Esophagus squamous epithelium (tissue), 4 donors: ENCODE results near the gene MLLT10.

ENCODE experiments used
- CTCF ChIP-seq, 6 experiments: fragments of 450-650 bp in 4 of 6; fragments of 200-600 bp in 2 of 6; sonication (generic) in 2 of 6; IDR thresholded peaks; one replicate each; pipeline ENCODE4 v1.5.1; 2016 to 2019; ENCODE audit warnings: antibody characterized with exemption in 6 of 6, mild to moderate bottlenecking in 4 of 6, moderate library complexity in 4 of 6
- POLR2A ChIP-seq, 4 donors: fragments of 450-650 bp; IDR thresholded peaks; one replicate each; pipeline ENCODE4 v1.6.1; 2017; ENCODE audit warnings: antibody characterized with exemption in 4 of 4, mild to moderate bottlenecking in 4 of 4, moderate library complexity in 3 of 4

GRCh38 chr10:21688870-21689269, 154.8 kb downstream of the MLLT10 start:
- TF ChIP-seq POLR2A (IDR thresholded peaks at IDR 0.05) (no peak), CTCF (IDR thresholded peaks at IDR 0.05) (no peak)
